ENCODE measurements around the gene PHTF1.

DNA sequence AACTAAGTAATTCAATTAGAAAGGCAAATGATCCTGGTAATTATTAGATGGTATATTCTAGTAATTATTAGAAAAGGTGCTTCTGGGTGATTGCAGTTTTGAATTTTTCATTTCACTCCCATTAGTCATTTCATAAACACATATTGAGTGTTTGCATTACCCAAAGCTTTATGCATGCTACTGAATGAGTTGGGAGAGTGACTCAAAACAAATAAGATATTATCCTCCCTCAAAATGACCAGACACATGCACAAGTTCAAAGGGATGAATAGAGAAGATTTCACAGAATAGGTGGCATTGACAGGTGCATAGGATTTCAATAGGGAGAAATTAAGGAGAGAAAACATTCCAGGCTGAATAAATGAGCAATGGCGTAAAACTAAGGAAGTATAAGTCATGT, 84.7 kb downstream of the PHTF1 start:
- TF ChIP-seq POLR2AphosphoS5 (IDR thresholded peaks at IDR 0.05) (no peak), POLR2A (IDR thresholded peaks at IDR 0.05; ENCODE audit: low read depth) (no peak), EP300 (IDR thresholded peaks at IDR 0.05) (no peak)
- TF ChIP-seq, protein P1, sequence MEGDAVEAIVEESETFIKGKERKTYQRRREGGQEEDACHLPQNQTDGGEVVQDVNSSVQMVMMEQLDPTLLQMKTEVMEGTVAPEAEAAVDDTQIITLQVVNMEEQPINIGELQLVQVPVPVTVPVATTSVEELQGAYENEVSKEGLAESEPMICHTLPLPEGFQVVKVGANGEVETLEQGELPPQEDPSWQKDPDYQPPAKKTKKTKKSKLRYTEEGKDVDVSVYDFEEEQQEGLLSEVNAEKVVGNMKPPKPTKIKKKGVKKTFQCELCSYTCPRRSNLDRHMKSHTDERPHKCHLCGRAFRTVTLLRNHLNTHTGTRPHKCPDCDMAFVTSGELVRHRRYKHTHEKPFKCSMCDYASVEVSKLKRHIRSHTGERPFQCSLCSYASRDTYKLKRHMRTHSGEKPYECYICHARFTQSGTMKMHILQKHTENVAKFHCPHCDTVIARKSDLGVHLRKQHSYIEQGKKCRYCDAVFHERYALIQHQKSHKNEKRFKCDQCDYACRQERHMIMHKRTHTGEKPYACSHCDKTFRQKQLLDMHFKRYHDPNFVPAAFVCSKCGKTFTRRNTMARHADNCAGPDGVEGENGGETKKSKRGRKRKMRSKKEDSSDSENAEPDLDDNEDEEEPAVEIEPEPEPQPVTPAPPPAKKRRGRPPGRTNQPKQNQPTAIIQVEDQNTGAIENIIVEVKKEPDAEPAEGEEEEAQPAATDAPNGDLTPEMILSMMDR (IDR thresholded peaks at IDR 0.05): no peak

Data from esophagus muscularis mucosa (tissue), 4 donors.